Medulla oblongata (tissue), 1 donor: Measurements from ENCODE around the gene PPP1R26.
"Not testable (repeated sequence)": the region's sequence is repeated elsewhere in the genome, so short reads cannot be mapped to it uniquely, and the experiment has no call there.

Experiments
- DNase-seq: peaks from one replicate; pipeline ENCODE4 v3.0.0-alpha.2; 2015; ENCODE audit errors: extremely low spot score

The PPP1R26 gene

GRCh38 chr9:135503371-135504261 lies 24.0 kb downstream of the PPP1R26 start:
- DNase-seq = no peak

GRCh38 chr9:135504262-135505243 lies 25.0 kb downstream of the PPP1R26 start:
- DNase-seq = peak; percentile 75

- no peak for DNase-seq
Observed at GRCh38 chr9:135505406-135506187, 26.0 kb downstream of the PPP1R26 start.

- no peak for DNase-seq
Observed at GRCh38 chr9:135506327-135507103, 26.9 kb downstream of the PPP1R26 start.

- no peak for DNase-seq
Observed at GRCh38 chr9:135507104-135508035, 27.8 kb downstream of the PPP1R26 start.

- no peak for DNase-seq
Observed at GRCh38 chr9:135508211-135508820, 28.7 kb downstream of the PPP1R26 start.

GRCh38 chr9:135509458-135509857 lies 29.9 kb downstream of the PPP1R26 start:
- DNase-seq = no peak

- DNase-seq = no peak
Observed at GRCh38 chr9:135512241-135512603, 32.6 kb downstream of the PPP1R26 start.

GRCh38 chr9:135512904-135513303 lies 33.3 kb downstream of the PPP1R26 start:
- no peak for DNase-seq

- no peak for DNase-seq
Observed at GRCh38 chr9:135513351-135513846, 33.8 kb downstream of the PPP1R26 start.

GRCh38 chr9:135513906-135514305 lies 34.3 kb downstream of the PPP1R26 start:
- DNase-seq = not testable (repeated sequence)

- DNase-seq = no peak
Observed at GRCh38 chr9:135514342-135515082, 34.9 kb downstream of the PPP1R26 start.

- no peak for DNase-seq
Observed at GRCh38 chr9:135515083-135515951, 35.7 kb downstream of the PPP1R26 start.

- DNase-seq = no peak
Observed at GRCh38 chr9:135516132-135516860, 36.7 kb downstream of the PPP1R26 start.

- no peak for DNase-seq
Observed at GRCh38 chr9:135517407-135517822, 37.8 kb downstream of the PPP1R26 start.

GRCh38 chr9:135519179-135519971 lies 39.8 kb downstream of the PPP1R26 start:
- no peak for DNase-seq
